Upper lobe of left lung (tissue), 4 donors: ENCODE measurements around the gene GRHL1.

Source experiments
- CTCF ChIP-seq, 6 experiments: fragments of 450-650 bp in 4 of 6; fragments of 200-600 bp in 2 of 6; sonication (generic) in 2 of 6; IDR thresholded peaks; one replicate each; pipeline ENCODE4 v1.5.1; 2016 to 2019; ENCODE audit warnings: antibody characterized with exemption in 6 of 6
- POLR2AphosphoS5 ChIP-seq, 2 donors: sonication (generic); formaldehyde crosslinking; IDR thresholded peaks; one replicate each; pipeline ENCODE4 v1.5.1; 2017; ENCODE audit warnings: antibody characterized with exemption in 2 of 2

- TF ChIP-seq CTCF (IDR thresholded peaks at IDR 0.05) (no peak), POLR2AphosphoS5 (IDR thresholded peaks at IDR 0.05) (no peak)
Observed at GRCh38 chr2:10041711-10042110, 90.2 kb downstream of the GRHL1 start.
